Panc1 (cell line): ENCODE results near the gene ZNF710. TPM values are rescaled to one million over a fixed set of nuclear protein-coding genes. Genes with fewer than 3 reads are reported as not detected.

ENCODE experiments used
- ATAC-seq: fragments of 200-7000 bp; cut with Tn5 transposase; 2 replicates; pipeline ENCODE4 v1.9.1; 2020; ENCODE audit warnings: mild to moderate bottlenecking, moderate library complexity
- BruUV-seq: library from RNA; stranded (reverse); fragments of 400-500 nt; replicated peaks from 2 replicates; lab custom pipeline; 2021; lab: Mats Ljungman, UMichigan
- CTCF ChIA-PET: fragments of 300-600 bp; sonication (Branson Sonifier 250); formaldehyde crosslinking; loops from one replicate; lab custom pipeline; 2022; ENCODE audit warnings: antibody characterized with exemption; lab: Charles Lee
- POLR2A ChIA-PET: fragments of 300-600 bp; sonication (Branson Sonifier 250); formaldehyde crosslinking; loops from one replicate; lab custom pipeline; 2022; ENCODE audit warnings: antibody characterized with exemption; lab: Charles Lee
- DNase-seq: peaks from one replicate; pipeline ENCODE4 v3.0.0-alpha.2; 2010; ENCODE audit warnings: low read depth, low spot score
- H3K27ac ChIP-seq: 2 replicates; pipeline ENCODE4 v1.5.1; 2011; ENCODE audit warnings: mild to moderate bottlenecking, low read length, inconsistent platforms
- H3K27me3 ChIP-seq: fragments of 200-500 bp; sonication (Bioruptor generic); 2 replicates; pipeline ENCODE4 v1.6.0; 2014; ENCODE audit warnings: low read length, inconsistent platforms; ENCODE audit not compliant: control insufficient read depth, insufficient read depth
- H3K36me3 ChIP-seq: fragments of 200-500 bp; sonication (Bioruptor generic); 2 replicates; pipeline ENCODE4 v1.5.1; 2014; ENCODE audit warnings: inconsistent platforms, mild to moderate bottlenecking, low read length, moderate library complexity; ENCODE audit not compliant: control insufficient read depth, insufficient read depth
- H3K4me1 ChIP-seq: 2 replicates; pipeline ENCODE4 v1.5.1; 2011; ENCODE audit warnings: inconsistent platforms, mild to moderate bottlenecking, low read length, moderate library complexity; ENCODE audit not compliant: control insufficient read depth, insufficient read depth
- H3K4me3 ChIP-seq, 2 experiments: 2 replicates each; pipeline ENCODE4 v1.5.1; 2011 to 2012; ENCODE audit warnings: low read depth in 2 of 2, low read length in 2 of 2, mild to moderate bottlenecking in 2 of 2, inconsistent platforms in 1 of 2, moderate library complexity in 1 of 2
- H3K9me3 ChIP-seq: fragments of 200-500 bp; sonication (Bioruptor generic); 2 replicates; pipeline ENCODE4 v1.5.1; 2014; ENCODE audit warnings: low read depth, mild to moderate bottlenecking, inconsistent platforms, low read length, moderate library complexity; ENCODE audit not compliant: control insufficient read depth, insufficient read depth
- CTCF ChIP-seq: fragments of 450-650 bp; IDR thresholded peaks from 2 replicates; pipeline ENCODE4 v1.5.1; 2017; ENCODE audit warnings: mild to moderate bottlenecking
- POLR2AphosphoS5 ChIP-seq: IDR thresholded peaks from 2 replicates; pipeline ENCODE4 v1.6.1; 2012; ENCODE audit warnings: mild to moderate bottlenecking, low read depth, low read length, moderate library complexity
- REST ChIP-seq, 2 experiments: IDR thresholded peaks; 2 replicates each; pipeline ENCODE4 v1.6.1; 2011 to 2012; ENCODE audit warnings: low read depth in 2 of 2, control low read depth in 1 of 2, low read length in 1 of 2, mild to moderate bottlenecking in 1 of 2, moderate library complexity in 1 of 2; ENCODE audit not compliant: insufficient read depth in 1 of 2
- SIN3A ChIP-seq: IDR thresholded peaks from 2 replicates; pipeline ENCODE4 v1.6.1; 2012; ENCODE audit warnings: low read depth, mild to moderate bottlenecking, low read length, moderate library complexity, borderline replicate concordance; ENCODE audit not compliant: insufficient read depth
- TCF7L2 ChIP-seq: IDR thresholded peaks from 2 replicates; pipeline ENCODE4 v1.6.1; 2011; ENCODE audit warnings: mild to moderate bottlenecking, low read depth, low read length, inconsistent platforms
- in situ Hi-C: cut with HindIII; loops from 2 replicates; pipeline ENCODE4 v1.10.0; 2016; ENCODE audit warnings: low sequenced_read_pairs, low pct_unique_long_range_greater_than_20kb
- intact Hi-C: fragments of 100-400 bp; cut with micrococcal nuclease; formaldehyde crosslinking; loops from one replicate; pipeline ENCODE4 v1.10.0; 2022; ENCODE audit not compliant: unreplicated experiment
- total RNA-seq: library from RNA; stranded (reverse); gene quantifications from one replicate; pipeline ENCODE4 v1.2.1, GENCODE V29; 2021; ENCODE audit not compliant: unreplicated experiment

ZNF710 gene
- total RNA-seq, 1 experiment from 2014 or later, result 15.8 TPM

GRCh38 chr15:90001683-90002427 is 731 bp downstream of the ZNF710 start:
- H3K4me1 ChIP-seq, result peaks cover 61% of the 10 kb centered on the region
- H3K9me3 ChIP-seq, result no peaks in the 10 kb centered on the region
- no peaks in the 10 kb centered on the region for H3K36me3 ChIP-seq
- no peaks in the 10 kb centered on the region for H3K27me3 ChIP-seq
- in situ Hi-C loops (no loop called here), intact Hi-C loops (loop anchor here (5.0 kb wide), 1 partner anchor 70 kb away; no protein-coding TSS in a partner anchor)
- TF ChIP-seq CTCF (no peak), POLR2AphosphoS5 (no peak), TCF7L2 (no peak), REST (IDR thresholded peaks at IDR 0.05; ENCODE audit: insufficient read depth in 1 of 2, low read depth in 2 of 2, low read length in 1 of 2) (no peak), SIN3A (no peak; the same call in 1 of the 2 replicates)
- no TSS peak for BruUV-seq
- ATAC-seq (peak; percentile 56), DNase-seq (no peak)
- ChIA-PET POLR2A (interaction anchor here (0.6 to 0.7 kb wide), 4 partner anchors 9 to 86 kb away, joined by 3 to 5 read pairs (median 4); no protein-coding TSS in a partner anchor), CTCF (no interaction called here)
- peak overlapping the region; percentile 64 to 81 for H3K4me3 ChIP-seq
- no peak overlapping the region for H3K27ac ChIP-seq

GRCh38 chr15:90002428-90002844 is 1.3 kb downstream of the ZNF710 start:
- TF ChIP-seq SIN3A (no peak; the same call in 1 of the 2 replicates), CTCF (no peak), TCF7L2 (no peak), POLR2AphosphoS5 (no peak), REST (IDR thresholded peaks at IDR 0.05; ENCODE audit: insufficient read depth in 1 of 2, low read depth in 2 of 2, low read length in 1 of 2) (no peak)
- in situ Hi-C loops, result no loop called here
- ATAC-seq, result peak; percentile 68
- peak overlapping the region; percentile 93 for H3K27ac ChIP-seq
- no peak for DNase-seq
- H3K36me3 ChIP-seq, result no peaks in the 10 kb centered on the region
- ChIA-PET CTCF (interaction anchor here (0.6 kb wide), 1 partner anchor 104 kb away, joined by 4 read pairs; no protein-coding TSS in a partner anchor), POLR2A (interaction anchor here (0.6 to 0.7 kb wide), 2 partner anchors 56 to 87 kb away, joined by 4 to 5 read pairs; no protein-coding TSS in a partner anchor)
- BruUV-seq, result no TSS peak
- H3K27me3 ChIP-seq, result no peaks in the 10 kb centered on the region
- H3K4me1 ChIP-seq, result peaks cover 63% of the 10 kb centered on the region
- H3K4me3 ChIP-seq, result peak overlapping the region; percentile 64 to 81
- H3K9me3 ChIP-seq, result no peaks in the 10 kb centered on the region
- intact Hi-C loops, result loop anchor here (5.0 kb wide), 1 partner anchor 70 kb away; no protein-coding TSS in a partner anchor
